HG03571 (cell line): ENCODE measurements around the gene TMEM218.
"Not testable (repeated sequence)": the region's sequence is repeated elsewhere in the genome, so short reads cannot be mapped to it uniquely, and the experiment has no call there.

Source experiments
- ATAC-seq: cut with Tn5 transposase; IDR thresholded peaks from one replicate; pipeline ENCODE4 v1.9.1; 2021; ENCODE audit not compliant: unreplicated experiment

The TMEM218 gene

GRCh38 chr11:125090816-125091215, 20.6 kb downstream of the TMEM218 start:
- ATAC-seq = no peak

- not testable (repeated sequence) for ATAC-seq
These were observed 21.3 kb downstream of the TMEM218 start for GRCh38 chr11:125090151-125090550.

GRCh38 chr11:125089481-125089880, 21.9 kb downstream of the TMEM218 start:
- not testable (repeated sequence) for ATAC-seq

GRCh38 chr11:125088576-125089455, 22.6 kb downstream of the TMEM218 start:
- ATAC-seq = no peak

- no peak for ATAC-seq
These were observed 23.3 kb downstream of the TMEM218 start for GRCh38 chr11:125088123-125088522.

- ATAC-seq = no peak
These were observed 24.7 kb downstream of the TMEM218 start for GRCh38 chr11:125086633-125087296.

GRCh38 chr11:125085301-125086081, 25.9 kb downstream of the TMEM218 start:
- ATAC-seq = no peak

GRCh38 chr11:125084761-125085231, 26.6 kb downstream of the TMEM218 start:
- no peak for ATAC-seq

GRCh38 chr11:125084057-125084416, 27.4 kb downstream of the TMEM218 start:
- ATAC-seq = no peak

- no peak for ATAC-seq
These were observed 27.9 kb downstream of the TMEM218 start for GRCh38 chr11:125083312-125084056.

- ATAC-seq = no peak
These were observed 28.7 kb downstream of the TMEM218 start for GRCh38 chr11:125082611-125083311.

- ATAC-seq = no peak
These were observed 29.4 kb downstream of the TMEM218 start for GRCh38 chr11:125082040-125082439.

- no peak for ATAC-seq
These were observed 30.2 kb downstream of the TMEM218 start for GRCh38 chr11:125081098-125081798.

GRCh38 chr11:125080531-125080911, 30.9 kb downstream of the TMEM218 start:
- no peak for ATAC-seq

GRCh38 chr11:125079878-125080530, 31.4 kb downstream of the TMEM218 start:
- no peak for ATAC-seq

GRCh38 chr11:125079151-125079877, 32.1 kb downstream of the TMEM218 start:
- ATAC-seq = no peak

GRCh38 chr11:125078516-125079140, 32.8 kb downstream of the TMEM218 start:
- ATAC-seq = no peak

- ATAC-seq = no peak
These were observed 33.4 kb downstream of the TMEM218 start for GRCh38 chr11:125078016-125078415.
